GM13977 (cell line): Measurements from ENCODE around the gene DLX3.
"Not testable (repeated sequence)": the region's sequence is repeated elsewhere in the genome, so short reads cannot be mapped to it uniquely, and the experiment has no call there.

ENCODE experiments used
- DNase-seq: peaks from one replicate; pipeline ENCODE4 v3.0.0; 2012; ENCODE audit warnings: low spot score
- in situ Hi-C: fragments of 300-500 bp; cut with MboI; formaldehyde crosslinking; loops from one replicate; pipeline ENCODE4 v1.12.0; 2022; ENCODE audit warnings: low sequenced_read_pairs, low pct_unique_long_range_greater_than_20kb, mixed read lengths, inconsistent platforms; ENCODE audit not compliant: unreplicated experiment
- TF ChIP-seq, protein P1 (sequence below): IDR thresholded peaks from 2 replicates; pipeline ENCODE4 v1.5.1; 2012; ENCODE audit warnings: mild to moderate bottlenecking, control low read depth; ENCODE audit not compliant: insufficient read depth; ENCODE audit errors: extremely low read depth, missing control alignments

DLX3 gene

DNA sequence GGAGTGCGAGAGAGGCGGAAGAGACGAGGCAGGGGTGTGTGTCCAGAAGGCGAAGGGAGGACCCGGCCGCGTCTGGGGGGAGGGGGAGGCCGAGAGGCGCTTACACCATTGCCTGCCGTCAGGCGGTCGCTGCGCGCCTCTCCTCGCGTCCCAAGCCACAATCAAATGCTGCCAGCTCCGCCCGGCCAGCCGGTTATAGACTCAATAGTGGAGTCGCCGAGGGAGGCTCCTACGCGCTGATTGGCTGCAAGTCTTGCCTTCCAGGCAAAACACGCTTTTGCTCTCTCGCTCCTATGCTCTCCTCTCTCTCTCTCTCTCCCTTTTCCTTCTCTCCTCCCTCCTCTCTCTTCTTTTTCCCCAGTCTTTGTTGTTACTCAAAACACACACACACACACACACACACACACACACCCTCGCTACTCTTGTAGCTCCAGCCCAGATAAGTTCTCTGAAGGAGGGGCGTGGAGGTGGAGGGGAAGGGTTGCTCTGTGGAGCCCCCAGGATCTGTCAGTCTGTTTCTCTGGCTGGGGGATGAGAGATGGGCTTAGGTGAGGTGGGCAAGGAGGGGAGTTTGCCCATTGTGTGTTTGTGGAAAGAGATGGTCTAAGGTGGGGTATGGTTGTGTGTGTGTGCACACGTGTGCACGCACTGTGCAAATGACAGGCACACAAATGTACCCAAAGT, at the start of gene DLX3:
DLX3 (minus strand) TSS at position 170 of the 684 bp plus-strand sequence. CDS start 226 bp downstream, outside the sequence.
- no peak for DNase-seq
- TF ChIP-seq, protein P1, sequence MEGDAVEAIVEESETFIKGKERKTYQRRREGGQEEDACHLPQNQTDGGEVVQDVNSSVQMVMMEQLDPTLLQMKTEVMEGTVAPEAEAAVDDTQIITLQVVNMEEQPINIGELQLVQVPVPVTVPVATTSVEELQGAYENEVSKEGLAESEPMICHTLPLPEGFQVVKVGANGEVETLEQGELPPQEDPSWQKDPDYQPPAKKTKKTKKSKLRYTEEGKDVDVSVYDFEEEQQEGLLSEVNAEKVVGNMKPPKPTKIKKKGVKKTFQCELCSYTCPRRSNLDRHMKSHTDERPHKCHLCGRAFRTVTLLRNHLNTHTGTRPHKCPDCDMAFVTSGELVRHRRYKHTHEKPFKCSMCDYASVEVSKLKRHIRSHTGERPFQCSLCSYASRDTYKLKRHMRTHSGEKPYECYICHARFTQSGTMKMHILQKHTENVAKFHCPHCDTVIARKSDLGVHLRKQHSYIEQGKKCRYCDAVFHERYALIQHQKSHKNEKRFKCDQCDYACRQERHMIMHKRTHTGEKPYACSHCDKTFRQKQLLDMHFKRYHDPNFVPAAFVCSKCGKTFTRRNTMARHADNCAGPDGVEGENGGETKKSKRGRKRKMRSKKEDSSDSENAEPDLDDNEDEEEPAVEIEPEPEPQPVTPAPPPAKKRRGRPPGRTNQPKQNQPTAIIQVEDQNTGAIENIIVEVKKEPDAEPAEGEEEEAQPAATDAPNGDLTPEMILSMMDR = no peak
- in situ Hi-C loops = loop anchor here (25.0 kb wide), 2 partner anchors 283 to 433 kb away; partner anchors contain the start of gene SLC35B1

DNA sequence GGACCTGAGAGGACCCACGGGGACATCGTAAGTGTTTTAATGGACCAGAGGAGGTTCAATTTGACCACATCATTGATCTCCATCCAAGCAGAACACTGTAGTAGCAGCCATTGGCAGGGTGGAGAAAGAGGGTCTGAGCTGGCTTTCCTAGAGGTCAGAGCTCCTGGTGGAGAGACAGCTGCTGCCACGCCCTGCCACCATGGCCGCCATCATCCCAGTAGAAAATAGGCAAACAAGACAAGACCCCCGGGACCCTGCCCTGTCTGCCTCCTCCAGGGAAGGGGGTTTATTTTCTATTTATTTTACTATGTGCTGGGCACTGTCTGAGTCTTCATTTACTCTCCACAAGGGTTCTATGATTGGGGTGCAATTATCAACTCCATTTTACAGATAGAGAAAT, 49.5 kb upstream of the DLX3 start:
- TF ChIP-seq, protein P1 = no peak
- in situ Hi-C loops = no loop called here
- no peak for DNase-seq

DNA sequence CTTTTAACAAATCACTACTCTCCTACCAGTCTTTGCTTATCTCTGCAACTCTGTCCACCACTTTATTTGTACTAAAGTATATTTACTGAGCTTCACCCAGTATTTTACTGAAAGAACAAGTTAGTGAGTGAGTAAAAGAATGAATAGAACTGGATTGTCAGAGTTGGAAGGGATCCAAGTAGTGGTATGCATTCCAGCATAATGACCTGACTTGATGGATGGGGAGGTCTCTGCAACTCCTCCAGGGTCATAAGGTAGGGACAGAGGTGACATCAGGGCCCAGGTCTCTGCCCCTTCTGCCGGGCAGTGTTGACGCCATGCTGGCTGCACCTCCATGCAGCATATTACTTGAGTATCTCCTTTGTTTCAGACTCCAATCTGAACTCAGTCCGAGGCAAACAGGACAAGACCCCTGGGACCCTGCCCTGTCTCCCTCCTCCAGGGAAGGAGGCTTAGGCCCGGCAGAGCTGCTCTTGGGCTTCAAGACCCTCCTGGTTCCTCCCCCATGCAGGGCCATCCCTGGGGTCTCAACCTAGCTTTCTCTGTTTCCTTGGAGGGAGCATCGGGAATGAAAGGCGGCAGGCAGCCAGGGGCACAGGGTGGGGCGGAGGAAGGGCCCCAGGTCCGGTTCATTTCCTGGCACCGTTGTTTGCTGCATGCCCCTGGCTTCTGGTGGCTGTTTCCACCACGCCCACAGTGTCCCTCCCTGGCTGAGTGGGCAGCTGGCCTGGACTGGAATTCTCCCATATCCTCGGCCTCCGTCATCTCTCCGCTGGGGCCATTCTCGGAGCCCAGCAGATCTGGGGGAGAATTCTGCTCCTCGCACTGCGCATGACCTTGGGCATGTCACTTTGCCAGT, 48.5 kb upstream of the DLX3 start:
- no peak for DNase-seq
- in situ Hi-C loops = no loop called here
- TF ChIP-seq, protein P1 = no peak

DNA sequence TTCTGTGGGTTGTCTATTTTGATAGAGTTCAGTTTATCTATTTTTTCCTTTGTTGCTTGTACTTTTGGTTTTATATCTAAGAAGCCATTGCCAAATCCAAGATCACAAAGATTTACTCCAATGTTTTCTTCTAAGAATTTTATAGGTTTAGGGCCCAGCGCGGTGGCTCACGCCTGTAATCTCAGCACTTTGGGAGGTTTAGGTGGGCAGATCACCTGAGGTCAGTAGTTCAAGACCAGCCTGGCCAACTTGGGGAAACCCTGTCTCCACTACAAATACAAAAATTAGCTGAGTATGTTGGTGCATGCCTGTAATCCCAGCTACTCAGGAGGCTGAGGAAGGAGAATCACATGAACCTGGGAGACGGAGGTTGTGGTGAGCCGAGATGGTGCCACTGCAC, 47.2 kb upstream of the DLX3 start:
- in situ Hi-C loops = no loop called here
- DNase-seq = no peak
- TF ChIP-seq, protein P1 = no peak

DNA sequence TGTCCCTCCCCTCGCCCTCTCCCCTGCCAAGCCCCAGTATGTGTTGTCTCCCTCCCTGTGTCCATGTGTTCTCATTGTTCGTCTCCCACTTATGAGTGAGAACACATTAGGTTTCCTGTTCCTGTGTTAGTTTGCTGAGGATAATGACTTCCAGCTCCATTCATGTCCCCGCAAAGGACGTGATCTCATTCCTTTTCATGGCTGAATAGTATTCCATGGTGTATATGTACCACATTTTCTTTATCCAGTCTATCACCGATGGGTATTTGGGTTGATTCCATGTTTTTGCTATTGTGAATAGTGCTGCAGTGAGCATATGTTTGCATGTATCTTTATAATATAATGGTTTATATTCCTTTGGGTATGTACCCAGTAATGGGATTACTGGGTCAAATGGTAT, 45.5 kb upstream of the DLX3 start:
- DNase-seq, in situ Hi-C loops: not testable (repeated sequence)

DNA sequence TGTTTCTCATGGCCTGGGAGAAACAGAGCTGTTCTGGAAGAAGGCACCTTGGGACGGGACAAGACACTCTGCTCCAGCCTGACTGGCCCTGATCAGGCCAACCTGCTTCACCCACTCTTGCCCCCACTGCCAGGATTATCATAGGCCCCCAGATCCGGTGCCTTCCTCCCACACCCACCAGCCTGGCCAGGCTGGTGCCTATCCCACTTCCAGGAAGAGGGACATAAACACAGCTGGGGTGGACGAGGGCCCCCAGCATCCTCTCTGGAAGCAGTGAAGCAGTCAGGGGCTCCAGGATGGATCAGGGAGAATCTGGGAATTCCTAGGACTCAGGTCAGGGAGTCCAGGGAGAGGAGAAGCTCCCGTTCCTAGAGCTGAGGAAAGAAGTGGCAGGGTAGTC, 44.0 kb upstream of the DLX3 start:
- in situ Hi-C loops = no loop called here
- TF ChIP-seq, protein P1 = no peak
- no peak for DNase-seq
